ENCODE data around the gene MRPL16. TPM values are rescaled to one million over a fixed set of nuclear protein-coding genes. Genes with fewer than 3 reads are reported as not detected.
"Not testable (repeated sequence)": the region's sequence is repeated elsewhere in the genome, so short reads cannot be mapped to it uniquely, and the experiment has no call there.

Gene MRPL16
- total RNA-seq, 2 donors from 2014 or later, result 52.8 to 58.4 TPM

DNA sequence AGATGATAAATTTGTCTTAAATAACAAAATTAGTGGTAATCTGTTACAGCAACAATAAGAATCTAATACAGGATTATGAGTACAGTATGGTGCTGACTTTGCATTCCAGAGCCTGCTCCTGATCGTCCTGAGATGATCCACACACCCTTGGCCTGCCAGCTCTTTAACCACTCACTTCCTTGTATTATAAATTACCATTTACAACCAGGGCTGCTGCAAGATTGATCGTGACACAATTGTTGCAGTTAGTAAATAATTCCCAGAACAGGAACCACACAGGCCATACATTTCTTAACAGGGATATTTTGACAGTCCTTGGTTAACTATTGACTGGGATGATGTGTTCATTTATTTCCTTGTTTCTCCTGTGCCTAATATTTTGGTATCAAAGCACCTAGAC, 38.6 kb upstream of the MRPL16 start:
- H3K36me3 Mint-ChIP-seq (ENCODE audit: low read depth), result no peaks in the 10 kb centered on the region
- Histone ChIP-seq H3K36me3 (ENCODE audit: control insufficient read depth, insufficient read depth, low read length) (no peaks in the 10 kb centered on the region), H3K27ac (ENCODE audit: low read depth, low read length) (no peak overlapping the region), H3K4me3 (ENCODE audit: low read length) (no peak overlapping the region), H3K27me3 (ENCODE audit: control insufficient read depth, insufficient read depth, low read length, poor library complexity, severe bottlenecking) (no peaks in the 10 kb centered on the region), H3K9ac (ENCODE audit: extremely low read depth, low read length, poor library complexity, severe bottlenecking) (no peak overlapping the region), H3K4me1 (ENCODE audit: control insufficient read depth, insufficient read depth, low read length) (no peaks in the 10 kb centered on the region), H3K9me3 (ENCODE audit: control insufficient read depth, low read length) (no peaks in the 10 kb centered on the region)
- no peak for DNase-seq
- 94 to 100% methylated on average over 1 to 2 of the region's 2 CpGs for WGBS, 2 experiments (ENCODE audit: insufficient coverage in 1 of 2, insufficient read length in 1 of 2)
- no peaks in the 10 kb centered on the region for H3K27me3 Mint-ChIP-seq (ENCODE audit: insufficient read depth)
- TF ChIP-seq, protein P1, sequence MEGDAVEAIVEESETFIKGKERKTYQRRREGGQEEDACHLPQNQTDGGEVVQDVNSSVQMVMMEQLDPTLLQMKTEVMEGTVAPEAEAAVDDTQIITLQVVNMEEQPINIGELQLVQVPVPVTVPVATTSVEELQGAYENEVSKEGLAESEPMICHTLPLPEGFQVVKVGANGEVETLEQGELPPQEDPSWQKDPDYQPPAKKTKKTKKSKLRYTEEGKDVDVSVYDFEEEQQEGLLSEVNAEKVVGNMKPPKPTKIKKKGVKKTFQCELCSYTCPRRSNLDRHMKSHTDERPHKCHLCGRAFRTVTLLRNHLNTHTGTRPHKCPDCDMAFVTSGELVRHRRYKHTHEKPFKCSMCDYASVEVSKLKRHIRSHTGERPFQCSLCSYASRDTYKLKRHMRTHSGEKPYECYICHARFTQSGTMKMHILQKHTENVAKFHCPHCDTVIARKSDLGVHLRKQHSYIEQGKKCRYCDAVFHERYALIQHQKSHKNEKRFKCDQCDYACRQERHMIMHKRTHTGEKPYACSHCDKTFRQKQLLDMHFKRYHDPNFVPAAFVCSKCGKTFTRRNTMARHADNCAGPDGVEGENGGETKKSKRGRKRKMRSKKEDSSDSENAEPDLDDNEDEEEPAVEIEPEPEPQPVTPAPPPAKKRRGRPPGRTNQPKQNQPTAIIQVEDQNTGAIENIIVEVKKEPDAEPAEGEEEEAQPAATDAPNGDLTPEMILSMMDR (conservative IDR thresholded peaks at IDR 0.05), result no peak
- no peak overlapping the region for H3K27ac Mint-ChIP-seq
- H3K4me3 Mint-ChIP-seq, result no peak overlapping the region
- no peaks in the 10 kb centered on the region for H3K9me3 Mint-ChIP-seq
- peaks cover 1% of the 10 kb centered on the region for H3K4me1 Mint-ChIP-seq

DNA sequence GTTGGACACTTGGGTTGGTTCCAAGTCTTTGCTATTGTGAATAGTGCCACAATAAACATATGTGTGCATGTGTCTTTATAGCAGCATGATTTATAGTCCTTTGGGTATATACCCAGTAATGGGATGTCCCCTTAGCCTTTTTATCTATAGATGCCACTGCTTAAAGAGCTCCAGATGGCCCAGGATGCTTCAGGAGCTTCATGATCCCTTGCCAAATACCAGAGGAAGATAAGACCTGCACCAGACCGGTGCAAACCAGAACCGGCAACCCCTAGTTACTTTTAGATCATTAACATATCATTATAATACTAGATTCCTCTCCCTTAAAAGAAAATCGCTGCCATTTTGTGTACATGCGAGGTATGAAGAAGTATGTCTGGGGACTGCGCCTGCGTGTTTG, 37.9 kb upstream of the MRPL16 start:
- not testable (repeated sequence) for H3K36me3 Mint-ChIP-seq (ENCODE audit: low read depth); H3K36me3 ChIP-seq (ENCODE audit: control insufficient read depth, insufficient read depth, low read length); H3K9ac ChIP-seq (ENCODE audit: extremely low read depth, low read length, poor library complexity, severe bottlenecking); H3K4me3 Mint-ChIP-seq; H3K4me1 Mint-ChIP-seq; H3K27ac Mint-ChIP-seq; DNase-seq; H3K27me3 Mint-ChIP-seq (ENCODE audit: insufficient read depth); H3K4me1 ChIP-seq (ENCODE audit: control insufficient read depth, insufficient read depth, low read length); H3K9me3 Mint-ChIP-seq; H3K9me3 ChIP-seq (ENCODE audit: control insufficient read depth, low read length); H3K27me3 ChIP-seq (ENCODE audit: control insufficient read depth, insufficient read depth, low read length, poor library complexity, severe bottlenecking); H3K27ac ChIP-seq (ENCODE audit: low read depth, low read length); H3K4me3 ChIP-seq (ENCODE audit: low read length)
- 96% methylated on average over 6 of the region's 6 CpGs; no CpG with 5 or more reads in 1 of the 2 experiments for WGBS, 2 experiments (ENCODE audit: insufficient coverage in 1 of 2, insufficient read length in 1 of 2)

DNA sequence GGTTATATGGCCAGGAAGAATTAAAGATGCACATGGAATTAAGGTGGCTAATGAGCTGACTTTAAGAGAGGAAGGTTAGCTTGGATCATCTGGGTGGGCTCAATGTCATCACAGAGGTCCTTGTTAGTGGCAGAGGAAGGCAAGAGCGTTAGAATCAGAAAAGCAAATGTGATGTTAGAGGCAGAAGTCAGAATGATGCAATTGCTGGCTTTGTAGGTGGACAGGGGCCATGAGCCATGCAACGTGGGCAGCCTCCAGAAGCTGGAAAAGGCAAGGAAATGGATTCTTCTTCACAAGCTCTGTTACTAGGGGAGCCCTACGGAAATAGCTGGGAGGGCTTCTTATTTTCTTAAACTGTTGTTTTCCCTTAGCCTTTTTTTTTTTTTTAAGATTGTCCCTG, 37.0 kb upstream of the MRPL16 start:
- Mint-ChIP-seq H3K36me3 (ENCODE audit: low read depth) (no peaks in the 10 kb centered on the region), H3K4me1 (peaks cover 1% of the 10 kb centered on the region), H3K27me3 (ENCODE audit: insufficient read depth) (no peaks in the 10 kb centered on the region), H3K4me3 (no peak overlapping the region), H3K9me3 (no peaks in the 10 kb centered on the region), H3K27ac (no peak overlapping the region)
- no peaks in the 10 kb centered on the region for H3K27me3 ChIP-seq (ENCODE audit: control insufficient read depth, insufficient read depth, low read length, poor library complexity, severe bottlenecking)
- TF ChIP-seq, protein P1 (conservative IDR thresholded peaks at IDR 0.05), result no peak
- H3K9ac ChIP-seq (ENCODE audit: extremely low read depth, low read length, poor library complexity, severe bottlenecking), result no peak overlapping the region
- H3K4me3 ChIP-seq (ENCODE audit: low read length), result no peak overlapping the region
- WGBS, 2 experiments (ENCODE audit: insufficient coverage in 1 of 2, insufficient read length in 1 of 2), result 83 to 95% methylated on average over 1 to 3 of the region's 3 CpGs
- no peak for DNase-seq
- H3K36me3 ChIP-seq (ENCODE audit: control insufficient read depth, insufficient read depth, low read length), result no peaks in the 10 kb centered on the region
- H3K27ac ChIP-seq (ENCODE audit: low read depth, low read length), result no peak overlapping the region
- H3K4me1 ChIP-seq (ENCODE audit: control insufficient read depth, insufficient read depth, low read length), result no peaks in the 10 kb centered on the region
- H3K9me3 ChIP-seq (ENCODE audit: control insufficient read depth, low read length), result no peaks in the 10 kb centered on the region

DNA sequence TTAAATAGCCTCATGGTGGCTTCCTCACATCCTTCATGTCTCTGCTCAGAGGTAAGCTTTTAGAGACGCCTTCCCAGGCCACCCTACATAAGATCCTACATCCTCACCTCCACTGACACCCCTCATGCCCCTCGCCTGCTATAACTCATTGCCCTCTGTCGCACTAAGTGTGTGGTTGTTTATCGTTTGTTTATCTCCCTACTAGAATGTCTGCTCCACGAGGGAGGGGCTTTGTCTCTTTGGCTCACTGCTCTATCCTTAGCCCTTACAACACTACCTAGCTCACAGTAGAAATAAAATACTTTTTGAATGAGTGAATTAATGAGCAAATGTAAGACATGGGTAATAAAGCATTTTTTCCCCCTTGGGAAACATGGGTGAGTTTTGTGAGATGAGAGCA, 36.0 kb upstream of the MRPL16 start:
- 79 to 95% methylated on average over 2 to 4 of the region's 5 CpGs for WGBS, 2 experiments (ENCODE audit: insufficient coverage in 1 of 2, insufficient read length in 1 of 2)

More for the DNA sequence above, 36.0 kb upstream of the MRPL16 start:
- Mint-ChIP-seq H3K27ac (no peak overlapping the region), H3K9me3 (no peaks in the 10 kb centered on the region), H3K4me3 (no peak overlapping the region), H3K27me3 (ENCODE audit: insufficient read depth) (no peaks in the 10 kb centered on the region), H3K36me3 (ENCODE audit: low read depth) (no peaks in the 10 kb centered on the region), H3K4me1 (peaks cover 1% of the 10 kb centered on the region)
- TF ChIP-seq, protein P1 (conservative IDR thresholded peaks at IDR 0.05), result no peak
- Histone ChIP-seq H3K9me3 (ENCODE audit: control insufficient read depth, low read length) (no peaks in the 10 kb centered on the region), H3K27ac (ENCODE audit: low read depth, low read length) (no peak overlapping the region), H3K4me1 (ENCODE audit: control insufficient read depth, insufficient read depth, low read length) (no peaks in the 10 kb centered on the region), H3K9ac (ENCODE audit: extremely low read depth, low read length, poor library complexity, severe bottlenecking) (no peak overlapping the region), H3K27me3 (ENCODE audit: control insufficient read depth, insufficient read depth, low read length, poor library complexity, severe bottlenecking) (no peaks in the 10 kb centered on the region), H3K4me3 (ENCODE audit: low read length) (no peak overlapping the region), H3K36me3 (ENCODE audit: control insufficient read depth, insufficient read depth, low read length) (no peaks in the 10 kb centered on the region)
- DNase-seq, result no peak
